ENCODE data around the gene CD2BP2. TPM values are rescaled to one million over a fixed set of nuclear protein-coding genes. Genes with fewer than 3 reads are reported as not detected.
A peak's percentile ranks its signal among the peaks of the same experiment; 100 is the strongest.
"Not testable (repeated sequence)": the region's sequence is repeated elsewhere in the genome, so short reads cannot be mapped to it uniquely, and the experiment has no call there.

CD2BP2 gene
- 41.7 TPM for total RNA-seq
- long read RNA-seq, transcript CD2BP2-201 (7 exons, 3,421 nt) = major isoform, 89 of 128 reads
- long read RNA-seq, partial matches to known transcripts = 36 of 128 reads
- long read RNA-seq, other reads (novel, unspliced or antisense) = 1 of 128 reads

- peak; percentile 99 for DNase-seq (ENCODE audit: low spot score)
- intact Hi-C loops (cut with DNase I) = no loop called here
Observed at GRCh38 chr16:30355144-30355953, at the start of gene CD2BP2. Gene CD2BP2, minus strand, starts transcription at chr16:30355308. Its CDS starts 627 bp downstream, at chr16:30354681.

GRCh38 chr16:30401768-30402425 is 46.8 kb upstream of the CD2BP2 start:
- no peak for DNase-seq (ENCODE audit: low spot score)
- intact Hi-C loops (cut with DNase I) = no loop called here

- intact Hi-C loops (cut with DNase I) = loop anchor here (5.0 kb wide), 1 partner anchor 47 kb away; no protein-coding TSS in a partner anchor
- DNase-seq (ENCODE audit: low spot score) = peak; percentile 31
Observed at GRCh38 chr16:30399435-30400186, 44.5 kb upstream of the CD2BP2 start.

GRCh38 chr16:30398661-30399434 is 43.7 kb upstream of the CD2BP2 start:
- intact Hi-C loops (cut with DNase I) = loop anchor here (5.0 kb wide), 1 partner anchor 47 kb away; no protein-coding TSS in a partner anchor
- peak; percentile 35 for DNase-seq (ENCODE audit: low spot score)

- DNase-seq (ENCODE audit: low spot score) = peak; percentile 60
- intact Hi-C loops (cut with DNase I) = loop anchor here (5.0 kb wide), 1 partner anchor 46 kb away; no protein-coding TSS in a partner anchor
Observed at GRCh38 chr16:30397776-30398660, 42.9 kb upstream of the CD2BP2 start.

- no peak for DNase-seq (ENCODE audit: low spot score)
- intact Hi-C loops (cut with DNase I) = loop anchor here (5.0 kb wide), 1 partner anchor 45 kb away; no protein-coding TSS in a partner anchor
Observed at GRCh38 chr16:30397056-30397455, 41.9 kb upstream of the CD2BP2 start.

- intact Hi-C loops (cut with DNase I) = loop anchor here (5.0 kb wide), 1 partner anchor 44 kb away; no protein-coding TSS in a partner anchor
- not testable (repeated sequence) for DNase-seq (ENCODE audit: low spot score)
Observed at GRCh38 chr16:30396627-30397026, 41.5 kb upstream of the CD2BP2 start.

GRCh38 chr16:30395992-30396585 is 41.0 kb upstream of the CD2BP2 start:
- intact Hi-C loops (cut with DNase I) = loop anchor here (2.0 to 5.0 kb wide), 2 partner anchors 17 to 44 kb away; no protein-coding TSS in a partner anchor
- no peak for DNase-seq (ENCODE audit: low spot score)

- peak; percentile 91 for DNase-seq (ENCODE audit: low spot score)
- intact Hi-C loops (cut with DNase I) = loop anchor here (2.0 to 5.0 kb wide), 2 partner anchors 17 to 43 kb away; no protein-coding TSS in a partner anchor
Observed at GRCh38 chr16:30395155-30395991, 40.3 kb upstream of the CD2BP2 start, which contains the start of gene ZNF48. Gene ZNF48, plus strand, starts transcription at chr16:30395420. Its CDS starts 375 bp downstream, at chr16:30395795.

- no peak for DNase-seq (ENCODE audit: low spot score)
- intact Hi-C loops (cut with DNase I) = loop anchor here (2.0 to 5.0 kb wide), 2 partner anchors 16 to 42 kb away; no protein-coding TSS in a partner anchor
Observed at GRCh38 chr16:30394592-30395154, 39.6 kb upstream of the CD2BP2 start.

- no peak for DNase-seq (ENCODE audit: low spot score)
- intact Hi-C loops (cut with DNase I) = no loop called here
Observed at GRCh38 chr16:30383521-30383920, 28.4 kb upstream of the CD2BP2 start.

- intact Hi-C loops (cut with DNase I) = no loop called here
- DNase-seq (ENCODE audit: low spot score) = no peak
Observed at GRCh38 chr16:30382111-30382881, 27.2 kb upstream of the CD2BP2 start, which contains the start of gene SEPTIN1. Gene SEPTIN1, minus strand, starts transcription at chr16:30382561. Its CDS starts 19 bp downstream, at chr16:30382542.

- DNase-seq (ENCODE audit: low spot score) = no peak
- intact Hi-C loops (cut with DNase I) = no loop called here
Observed at GRCh38 chr16:30381291-30382041, 26.4 kb upstream of the CD2BP2 start.

GRCh38 chr16:30380803-30381208 is 25.7 kb upstream of the CD2BP2 start:
- intact Hi-C loops (cut with DNase I) = no loop called here
- DNase-seq (ENCODE audit: low spot score) = no peak
